Measurements from ENCODE around the gene KDM2A.

GRCh38 chr11:67157691-67158090, 38.6 kb downstream of the KDM2A start:
- TF ChIP-seq POLR2A (IDR thresholded peaks at IDR 0.05) (no peak), CTCF (IDR thresholded peaks at IDR 0.05) (no peak)
